T-cell (primary cell): ENCODE results near the gene CHAF1A. TPM values are rescaled to one million over a fixed set of nuclear protein-coding genes. Genes with fewer than 3 reads are reported as not detected.

Experiments used
- ATAC-seq, 4 experiments: fragments of 200-7000 bp in 3 of 4; fragments of 150-1000 bp in 1 of 4; cut with Tn5 transposase; replicated peaks in 1 of 4; 1 replicate in 3 of 4; 2 replicates in 1 of 4; pipeline ENCODE4 v1.10.0; 2021; ENCODE audit warnings: moderate library complexity in 3 of 4, mild to moderate bottlenecking in 2 of 4, moderate number of reproducible peaks in 1 of 4
- CTCF ChIA-PET, 2 donors: fragments of 300-600 bp; sonication (Branson Sonifier 250); formaldehyde crosslinking; loops; one replicate each; lab custom pipeline; 2022; ENCODE audit warnings: antibody characterized with exemption in 2 of 2; lab: Charles Lee
- POLR2A ChIA-PET, 2 donors: fragments of 300-600 bp; sonication (Branson Sonifier 250); formaldehyde crosslinking; loops; one replicate each; lab custom pipeline; 2022; ENCODE audit warnings: antibody characterized with exemption in 2 of 2; lab: Charles Lee
- DNase-seq, 35 experiments: peaks; one replicate each; pipeline versions ENCODE4 v3.0.0 to v3.0.0-alpha.2; 2013 to 2023
- H3K27ac ChIP-seq: one replicate; pipeline ENCODE4 v1.5.1; 2013; ENCODE audit warnings: low read length
- H3K27me3 ChIP-seq, 2 experiments: replicated peaks in 1 of 2; 1 replicate in 1 of 2; 2 replicates in 1 of 2; pipeline versions ENCODE4 v1.6.1 to v1.7.0; 2013; ENCODE audit warnings: low read length in 1 of 2, mixed read lengths in 1 of 2; ENCODE audit not compliant: control insufficient read depth in 2 of 2, insufficient read depth in 2 of 2; ENCODE audit errors: extremely low read depth in 1 of 2
- H3K36me3 ChIP-seq, 2 donors: 1 replicate in 1 of 2; 2 replicates in 1 of 2; pipeline versions ENCODE4 v1.6.1 to v1.7.0; 2013; ENCODE audit warnings: low read length in 1 of 2; ENCODE audit not compliant: control insufficient read depth in 2 of 2, insufficient read depth in 1 of 2; ENCODE audit errors: extremely low read depth in 1 of 2
- H3K4me1 ChIP-seq, 2 experiments: 1 replicate in 1 of 2; 2 replicates in 1 of 2; pipeline versions ENCODE4 v1.6.1 to v1.7.0; 2013; ENCODE audit warnings: low read length in 2 of 2, mixed read lengths in 1 of 2; ENCODE audit not compliant: insufficient read depth in 2 of 2, control insufficient read depth in 1 of 2; ENCODE audit errors: extremely low read depth in 1 of 2
- H3K4me3 ChIP-seq, 2 donors: 1 replicate in 1 of 2; 2 replicates in 1 of 2; pipeline versions ENCODE4 v1.5.1 to v1.7.0; 2013; ENCODE audit warnings: mild to moderate bottlenecking in 2 of 2, low read length in 1 of 2, moderate library complexity in 1 of 2; ENCODE audit not compliant: control insufficient read depth in 1 of 2; ENCODE audit errors: extremely low read depth in 1 of 2
- H3K9me3 ChIP-seq: 2 replicates; pipeline ENCODE4 v1.7.0; 2013
- H3K27ac Mint-ChIP-seq, 2 donors: one replicate each; pipeline ENCODE4 v1.8.0; 2020 to 2021; ENCODE audit warnings: mild to moderate bottlenecking in 2 of 2, mixed read lengths in 2 of 2
- H3K27me3 Mint-ChIP-seq, 2 donors: one replicate each; pipeline ENCODE4 v1.8.0; 2021 to 2022; ENCODE audit warnings: mixed read lengths in 2 of 2
- H3K36me3 Mint-ChIP-seq: one replicate; pipeline ENCODE4 v1.8.0; 2021; ENCODE audit warnings: mixed read lengths
- H3K4me1 Mint-ChIP-seq, 3 donors: one replicate each; pipeline ENCODE4 v1.8.0; 2020 to 2022; ENCODE audit warnings: mixed read lengths in 3 of 3, mild to moderate bottlenecking in 1 of 3
- H3K4me3 Mint-ChIP-seq, 3 donors: one replicate each; pipeline ENCODE4 v1.8.0; 2020 to 2022; ENCODE audit warnings: mild to moderate bottlenecking in 3 of 3, mixed read lengths in 3 of 3, moderate library complexity in 3 of 3
- H3K9me3 Mint-ChIP-seq, 3 donors: one replicate each; pipeline ENCODE4 v1.8.0; 2020 to 2022; ENCODE audit warnings: mixed read lengths in 3 of 3
- WGBS: methylation state at CpG from one replicate; pipeline ENCODE4 v1.1.5; 2013; ENCODE audit warnings: missing lambda C conversion rate; ENCODE audit not compliant: insufficient coverage; 5-methylcytosine and 5-hydroxymethylcytosine counted together
- total RNA-seq, 35 experiments: library from RNA in 6 of 35; stranded (reverse) in 6 of 35; fragments of 120-200 nt in 1 of 35; gene quantifications; one replicate each; pipeline versions ENCODE4 v1.2.1 to v1.2.4 and lab custom pipeline; 2013 to 2026

Gene CHAF1A
- total RNA-seq, 5 donors from 2014 or later (not counting 1 experiment from before 2014, with no cell fraction given), result 14.4 to 27.3 (median 16.5) TPM

- Histone ChIP-seq H3K36me3 (peaks cover 0 to 8% of the 10 kb centered on the region in 2 donors), H3K4me1 (peaks cover 22 to 93% of the 10 kb centered on the region in 2 experiments), H3K27me3 (no peaks in the 10 kb centered on the region), H3K27ac (peak overlapping the region; percentile 7), H3K4me3 (no peak overlapping the region), H3K9me3 (no peaks in the 10 kb centered on the region)
- CTCF ChIA-PET, result interaction anchor here (0.6 to 0.7 kb wide), 2 partner anchors 39 to 1179 kb away, joined by 3 read pairs; no protein-coding TSS in a partner anchor
- Mint-ChIP-seq H3K4me3 (no peak overlapping the region), H3K9me3 (no peaks in the 10 kb centered on the region), H3K36me3 (no peaks in the 10 kb centered on the region), H3K27me3 (no peaks in the 10 kb centered on the region), H3K27ac (peak overlapping the region; percentile 52 to 69), H3K4me1 (peaks cover 56 to 76% (median 58%) of the 10 kb centered on the region in 3 donors)
- ATAC-seq (no peak), DNase-seq (no peak)
- 94% methylated on average over 19 of the region's 23 CpGs for WGBS
- POLR2A ChIA-PET, result interaction anchor here in 1 of 2 donors (0.6 kb wide), 1 partner anchor 10 kb away, joined by 9 read pairs; no protein-coding TSS in a partner anchor
These were observed 25.3 kb upstream of the CHAF1A start for GRCh38 chr19:4376991-4377781.

- Histone ChIP-seq H3K27me3 (no peaks in the 10 kb centered on the region), H3K36me3 (peaks cover 0 to 13% of the 10 kb centered on the region in 2 donors), H3K4me3 (no peak overlapping the region), H3K27ac (peak overlapping the region; percentile 86), H3K9me3 (no peaks in the 10 kb centered on the region), H3K4me1 (peaks cover 22 to 76% of the 10 kb centered on the region in 2 experiments)
- H3K9me3 Mint-ChIP-seq, result no peaks in the 10 kb centered on the region
- peaks cover 3% of the 10 kb centered on the region for H3K36me3 Mint-ChIP-seq
- peak overlapping the region in 2 of 3 donors; percentile 13 to 83 for H3K4me3 Mint-ChIP-seq
- 92% methylated on average over 11 of the region's 11 CpGs for WGBS
- CTCF ChIA-PET, result interaction anchor here in 1 of 2 donors (0.6 kb wide), 1 partner anchor 178 kb away, joined by 5 read pairs; no protein-coding TSS in a partner anchor
- no peak for ATAC-seq
- DNase-seq, result no peak
- H3K27ac Mint-ChIP-seq, result peak overlapping the region; percentile 94 to 96
- H3K27me3 Mint-ChIP-seq, result no peaks in the 10 kb centered on the region
- peaks cover 51 to 71% (median 58%) of the 10 kb centered on the region in 3 donors for H3K4me1 Mint-ChIP-seq
- POLR2A ChIA-PET, result no interaction called here
These were observed 23.6 kb upstream of the CHAF1A start for GRCh38 chr19:4378886-4379285.

GRCh38 chr19:4379383-4380253, 22.8 kb upstream of the CHAF1A start:
- peak overlapping the region; percentile 86 for H3K27ac ChIP-seq
- H3K36me3 Mint-ChIP-seq, result peaks cover 3% of the 10 kb centered on the region
- H3K4me3 Mint-ChIP-seq, result peak overlapping the region; percentile 74 to 83 (median 77)
- peaks cover 49 to 69% (median 57%) of the 10 kb centered on the region in 3 donors for H3K4me1 Mint-ChIP-seq
- no peaks in the 10 kb centered on the region for H3K27me3 ChIP-seq
- no peaks in the 10 kb centered on the region for H3K9me3 Mint-ChIP-seq
- H3K4me1 ChIP-seq, result peaks cover 22 to 68% of the 10 kb centered on the region in 2 experiments
- 17% methylated on average over 16 of the region's 20 CpGs for WGBS
- ChIA-PET POLR2A (no interaction called here), CTCF (interaction anchor here (0.6 to 1.0 kb wide), 5 partner anchors 23 to 392 kb away, joined by 3 to 17 read pairs (median 5); partner anchors contain the start of gene CHAF1A (in 1 of the 2))
- no peaks in the 10 kb centered on the region for H3K9me3 ChIP-seq
- H3K36me3 ChIP-seq, result peaks cover 0 to 16% of the 10 kb centered on the region in 2 donors
- peak overlapping the region; percentile 94 to 96 for H3K27ac Mint-ChIP-seq
- peak overlapping the region; percentile 17 to 45 for H3K4me3 ChIP-seq
- DNase-seq (peak in 14 of 35 experiments; percentile 8 to 48 (median 22)), ATAC-seq (peak; percentile 50 to 58 (median 52))
- no peaks in the 10 kb centered on the region for H3K27me3 Mint-ChIP-seq

- peaks cover 49 to 68% (median 57%) of the 10 kb centered on the region in 3 donors for H3K4me1 Mint-ChIP-seq
- peaks cover 0 to 16% of the 10 kb centered on the region in 2 donors for H3K36me3 ChIP-seq
These were observed 22.1 kb upstream of the CHAF1A start for GRCh38 chr19:4380254-4380727.

GRCh38 chr19:4385291-4386040, 17.0 kb upstream of the CHAF1A start:
- POLR2A ChIA-PET, result interaction anchor here in 1 of 2 donors (0.6 to 0.7 kb wide), 2 partner anchors 467 to 821 kb away, joined by 3 to 12 read pairs; no protein-coding TSS in a partner anchor
- no peak overlapping the region for H3K4me3 Mint-ChIP-seq

More at GRCh38 chr19:4380254-4380727, 22.1 kb upstream of the CHAF1A start:
- Histone ChIP-seq H3K9me3 (no peaks in the 10 kb centered on the region), H3K4me3 (peak overlapping the region; percentile 17 to 45), H3K27ac (peak overlapping the region; percentile 86), H3K27me3 (no peaks in the 10 kb centered on the region), H3K4me1 (peaks cover 22 to 62% of the 10 kb centered on the region in 2 experiments)
- Mint-ChIP-seq H3K27ac (peak overlapping the region; percentile 94 to 96), H3K4me3 (peak overlapping the region; percentile 74 to 83 (median 77)), H3K36me3 (peaks cover 3% of the 10 kb centered on the region), H3K9me3 (no peaks in the 10 kb centered on the region), H3K27me3 (no peaks in the 10 kb centered on the region)
- 4% methylated on average over 15 of the region's 17 CpGs for WGBS
- ATAC-seq, result peak; percentile 88 to 95 (median 91)
- peak; percentile 45 to 74 (median 59) for DNase-seq
- ChIA-PET POLR2A (interaction anchor here in 1 of 2 donors (0.5 kb wide), 1 partner anchor 43 kb away, joined by 4 read pairs; no protein-coding TSS in a partner anchor), CTCF (interaction anchor here in 1 of 2 donors (0.5 to 1.0 kb wide), 5 partner anchors 22 to 898 kb away, joined by 3 to 5 read pairs (median 4); partner anchors contain the start of gene CHAF1A)

More at GRCh38 chr19:4385291-4386040, 17.0 kb upstream of the CHAF1A start:
- no peak overlapping the region for H3K4me3 ChIP-seq
- H3K4me1 ChIP-seq, result peaks cover 7 to 27% of the 10 kb centered on the region in 2 experiments
- DNase-seq (no peak), ATAC-seq (no peak)
- Mint-ChIP-seq H3K4me1 (peaks cover 27 to 33% (median 28%) of the 10 kb centered on the region in 3 donors), H3K9me3 (no peaks in the 10 kb centered on the region), H3K27ac (no peak overlapping the region), H3K27me3 (no peaks in the 10 kb centered on the region), H3K36me3 (peaks cover 7% of the 10 kb centered on the region)
- no peak overlapping the region for H3K27ac ChIP-seq
- no peaks in the 10 kb centered on the region for H3K9me3 ChIP-seq
- peaks cover 0 to 32% of the 10 kb centered on the region in 2 donors for H3K36me3 ChIP-seq
- 98% methylated on average over 9 of the region's 15 CpGs for WGBS
- CTCF ChIA-PET, result no interaction called here
- H3K27me3 ChIP-seq, result no peaks in the 10 kb centered on the region
